GM19468 (cell line): Measurements from ENCODE around the gene RBM20.

ENCODE experiments used
- ATAC-seq: cut with Tn5 transposase; IDR thresholded peaks from one replicate; pipeline ENCODE4 v1.9.1; 2021; ENCODE audit warnings: mild to moderate bottlenecking, moderate library complexity, moderate number of reproducible peaks; ENCODE audit not compliant: unreplicated experiment; ENCODE audit errors: extremely low read depth

The RBM20 gene

GRCh38 chr10:110843031-110843430 is 198.9 kb downstream of the RBM20 start:
- ATAC-seq, result peak; percentile 76

- no peak for ATAC-seq
Observed at GRCh38 chr10:110843796-110844616, 199.9 kb downstream of the RBM20 start.

DNA sequence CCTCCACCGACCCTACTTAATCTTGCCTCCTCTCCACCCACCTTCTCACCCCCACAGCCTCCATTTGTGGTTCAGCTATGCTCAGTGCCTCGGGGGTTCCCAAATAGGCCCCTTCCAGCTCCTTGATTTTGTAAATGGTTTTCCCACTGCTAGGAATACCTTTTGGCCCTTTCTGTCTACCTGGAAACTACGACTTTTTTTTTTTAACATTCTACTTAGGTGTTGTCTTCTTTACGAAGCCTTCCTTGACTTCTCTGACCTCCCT is 200.4 kb downstream of the RBM20 start:
- ATAC-seq, result no peak

DNA sequence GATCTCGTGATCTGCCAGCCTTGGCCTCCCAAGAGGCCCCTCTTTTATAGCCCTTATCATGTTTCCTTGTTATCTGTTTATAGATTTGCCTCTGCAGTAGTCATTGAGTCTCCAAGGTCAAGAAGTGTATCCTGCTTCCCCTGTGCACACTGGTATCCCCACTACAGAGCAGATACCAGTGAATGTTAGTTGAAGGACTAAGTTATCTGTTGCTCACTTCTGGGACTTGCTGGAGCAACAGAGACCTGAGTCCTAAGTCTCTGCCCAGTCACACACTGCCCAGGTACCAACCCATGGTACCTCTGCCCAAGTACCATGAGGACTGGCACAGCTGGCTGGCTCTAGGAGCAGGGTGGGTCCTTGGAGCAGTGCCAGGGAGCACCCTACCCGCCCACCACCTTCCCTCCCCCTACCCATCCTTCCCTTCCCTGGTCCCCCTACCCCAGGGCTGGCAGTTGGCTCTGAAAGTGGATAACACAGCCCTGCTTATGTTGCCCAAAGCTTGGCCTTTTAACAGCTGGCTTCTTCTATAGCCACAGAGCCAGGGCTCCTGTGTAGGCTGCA is 201.1 kb downstream of the RBM20 start:
- no peak for ATAC-seq

GRCh38 chr10:110845756-110846620 is 201.9 kb downstream of the RBM20 start:
- no peak for ATAC-seq

GRCh38 chr10:110847374-110847773 is 203.2 kb downstream of the RBM20 start:
- ATAC-seq, result no peak

GRCh38 chr10:110848106-110848505 is 204.0 kb downstream of the RBM20 start:
- no peak for ATAC-seq

GRCh38 chr10:110850099-110850498 is 206.0 kb downstream of the RBM20 start:
- no peak for ATAC-seq

- ATAC-seq, result no peak
Observed at GRCh38 chr10:110851020-110851612, 207.0 kb downstream of the RBM20 start.

- no peak for ATAC-seq
Observed at GRCh38 chr10:110852255-110852896, 208.2 kb downstream of the RBM20 start.

- no peak for ATAC-seq
Observed at GRCh38 chr10:110852947-110853346, 208.8 kb downstream of the RBM20 start.

GRCh38 chr10:110853921-110854605 is 209.9 kb downstream of the RBM20 start:
- no peak for ATAC-seq

GRCh38 chr10:110857265-110858171 is 213.4 kb downstream of the RBM20 start:
- ATAC-seq, result no peak

DNA sequence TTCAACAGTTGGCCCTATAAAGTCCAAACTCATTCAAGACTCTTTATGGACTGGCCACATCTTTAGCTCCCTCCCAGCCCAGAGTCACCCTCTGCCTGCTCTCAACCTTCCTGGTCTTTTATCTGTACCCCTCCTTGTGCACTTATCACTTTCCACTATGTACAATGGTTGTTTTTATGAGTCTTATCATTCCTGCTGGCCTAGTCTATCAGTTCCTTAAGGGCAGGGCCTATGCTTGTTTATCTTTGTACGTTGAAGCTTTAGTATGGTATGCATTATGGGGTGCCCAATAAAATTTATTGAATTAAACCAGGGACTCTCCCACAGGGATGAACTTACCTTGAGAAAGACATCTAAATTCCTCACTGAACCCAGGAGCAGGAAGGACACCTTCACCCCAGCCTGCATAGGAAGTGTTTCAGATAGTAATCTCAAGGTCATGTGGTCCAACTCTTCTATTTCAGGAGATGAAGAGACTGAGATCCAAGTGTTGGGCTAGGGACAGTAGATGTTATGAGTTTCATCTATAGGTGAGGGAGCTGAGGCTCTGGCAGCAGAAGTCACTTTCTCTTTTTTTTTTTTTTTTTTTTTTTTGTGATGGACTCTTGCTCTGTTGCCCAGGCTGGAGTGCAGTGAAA is 214.3 kb downstream of the RBM20 start:
- ATAC-seq, result no peak

GRCh38 chr10:110859206-110859972 is 215.3 kb downstream of the RBM20 start:
- ATAC-seq, result no peak

GRCh38 chr10:110859973-110860376 is 215.8 kb downstream of the RBM20 start:
- no peak for ATAC-seq

- ATAC-seq, result peak; percentile 29
Observed at GRCh38 chr10:110860576-110861241, 216.6 kb downstream of the RBM20 start.
